CD4-positive, alpha-beta T cell treated with Interferon gamma for 1 hour (primary cell): ENCODE measurements around the gene CDR2.
"Not testable (repeated sequence)": the region's sequence is repeated elsewhere in the genome, so short reads cannot be mapped to it uniquely, and the experiment has no call there.

ENCODE experiments used
- DNase-seq: peaks from one replicate; pipeline ENCODE4 v3.0.0-alpha.2; 2020

Gene CDR2

DNA sequence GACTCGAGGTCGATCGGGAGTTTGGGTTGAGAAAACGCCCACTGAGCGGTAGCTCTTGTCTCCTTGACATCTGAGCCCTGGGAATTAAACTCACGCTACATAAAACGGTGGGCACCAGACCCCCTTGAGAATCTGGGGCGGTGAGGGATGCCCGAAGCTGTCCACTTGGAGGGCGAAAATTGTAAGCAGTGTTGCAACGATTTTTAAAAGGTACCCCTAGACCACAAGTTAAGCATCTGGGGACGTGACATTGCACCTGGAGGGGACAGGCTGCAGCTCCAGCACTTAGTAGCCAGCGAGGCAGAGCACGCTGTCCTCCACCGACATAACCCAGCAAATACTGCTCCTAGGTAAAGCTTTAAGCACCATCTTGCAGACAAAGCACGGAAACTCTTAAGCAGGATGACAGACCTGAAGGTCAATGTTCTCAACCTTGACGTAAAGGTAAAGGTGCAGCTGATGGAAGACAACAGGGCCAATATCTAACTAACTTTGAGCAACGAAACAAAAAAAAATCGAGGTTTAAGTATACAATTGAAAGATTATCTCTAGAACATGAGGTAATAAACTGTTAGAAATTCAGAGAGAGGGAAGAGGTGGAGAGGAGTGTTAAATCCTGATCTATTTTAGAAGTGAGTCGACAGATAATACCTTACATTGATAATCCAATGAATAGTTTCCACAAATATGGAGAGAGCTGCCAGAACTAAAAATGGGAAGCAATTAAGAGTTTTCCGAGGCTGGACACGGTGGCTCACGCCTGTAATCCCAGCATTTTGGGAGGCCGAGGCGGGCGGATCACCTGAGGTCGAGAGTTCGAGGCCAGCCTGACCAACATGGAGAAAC is 921 bp upstream of the CDR2 start:
- no peak for DNase-seq

DNA sequence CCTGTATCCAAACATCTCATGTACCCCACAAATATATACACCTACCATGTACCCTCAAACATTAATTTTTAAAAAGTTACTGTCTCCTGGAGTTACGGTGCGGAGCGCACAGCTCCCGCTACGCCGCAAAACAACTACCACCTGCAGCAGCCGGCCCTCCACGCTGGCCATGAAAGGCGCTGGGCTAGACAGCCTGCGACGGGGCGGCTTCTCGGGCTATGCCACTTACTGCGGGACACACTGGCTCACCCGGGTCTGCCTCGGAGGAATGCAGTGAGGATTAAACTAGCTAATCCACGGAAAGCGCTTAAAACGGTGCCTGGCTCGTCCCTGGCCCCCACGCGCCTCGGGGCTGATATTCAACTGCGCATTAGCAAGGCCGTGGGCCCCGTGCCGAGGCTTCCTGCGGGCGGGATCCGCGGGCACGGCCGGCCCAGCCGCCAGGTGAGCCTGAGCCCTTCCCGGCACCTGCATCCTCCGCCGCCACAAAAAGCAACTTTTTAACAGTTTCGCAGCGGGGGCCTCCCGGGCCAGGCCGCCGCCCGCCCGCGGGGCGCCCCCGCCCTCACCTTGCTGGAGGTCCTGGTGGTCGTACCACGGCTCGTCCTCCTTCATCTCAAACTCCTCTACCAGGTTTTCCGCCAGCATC is 633 bp downstream of the CDR2 start:
- peak; percentile 7 for DNase-seq

DNA sequence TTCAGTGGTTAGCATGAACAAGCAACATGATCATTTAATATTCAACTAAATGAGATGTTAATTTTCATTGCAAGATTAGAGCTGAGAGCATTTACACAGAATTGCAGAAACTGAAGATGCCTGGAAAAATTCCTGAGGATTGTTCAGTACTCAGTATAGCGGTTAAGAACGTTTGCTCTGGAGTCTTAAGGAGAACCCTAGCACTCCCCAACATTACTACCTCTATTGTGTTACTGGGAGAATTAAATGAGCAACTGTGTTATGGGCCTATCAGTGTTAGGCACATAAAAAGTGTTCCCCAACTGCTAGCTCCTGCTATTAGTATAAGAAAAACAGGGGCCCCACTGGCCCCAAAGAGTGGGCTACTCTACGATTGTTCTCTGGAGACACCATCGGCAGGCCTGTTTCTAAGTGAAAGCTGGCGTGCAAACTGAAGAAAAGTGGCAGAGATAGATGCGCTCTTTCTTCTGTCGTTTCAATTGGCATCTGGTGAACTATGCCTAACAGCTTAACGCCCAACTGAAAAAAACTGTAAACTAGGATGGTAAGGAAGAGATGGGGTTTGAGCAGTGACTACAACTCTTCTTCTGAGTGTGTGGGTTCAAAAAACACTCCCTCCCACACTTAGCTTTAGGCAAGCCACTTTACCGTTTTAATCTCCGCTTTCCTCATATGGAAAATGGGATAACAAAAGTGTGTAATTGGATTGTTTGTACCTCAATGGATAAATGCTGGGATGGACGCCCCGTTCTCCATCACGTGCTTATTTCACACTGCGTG is 1.3 kb downstream of the CDR2 start:
- DNase-seq = no peak

DNA sequence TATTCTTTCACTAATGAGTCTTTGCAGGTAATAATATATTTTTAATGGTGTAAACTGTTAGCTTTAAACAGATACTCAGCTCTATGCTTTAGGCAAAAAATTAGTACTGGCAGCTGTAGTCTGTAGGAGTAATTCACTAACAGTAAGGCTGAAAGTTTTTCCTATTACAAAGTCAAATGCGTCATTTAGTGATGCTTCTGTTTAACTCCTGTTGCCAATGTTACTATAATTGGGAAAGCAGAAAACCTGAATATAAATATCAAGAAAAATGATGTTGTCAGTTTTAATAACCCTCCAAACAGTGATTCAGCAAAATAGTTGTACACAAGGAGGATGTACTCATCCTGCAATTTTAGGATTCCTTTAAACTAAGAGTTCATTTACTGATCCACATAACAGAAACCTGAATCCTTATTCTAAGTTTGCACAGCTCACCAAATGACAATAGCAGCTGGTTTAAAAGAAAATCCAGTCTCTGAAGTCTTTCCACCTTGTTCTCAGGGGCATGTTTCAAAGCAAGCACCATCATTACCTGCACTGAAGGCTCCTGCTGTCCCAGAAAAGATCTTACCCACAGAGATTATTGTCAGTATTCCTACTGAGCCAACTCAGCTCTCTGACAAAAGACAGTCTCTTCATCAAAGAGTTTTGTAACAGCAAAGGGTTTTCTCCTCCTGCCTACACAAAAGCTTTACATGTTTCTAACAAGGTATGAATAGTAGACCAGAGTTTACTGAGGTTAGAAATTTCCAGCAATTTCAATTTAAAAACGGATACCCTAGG is 4.2 kb downstream of the CDR2 start:
- no peak for DNase-seq

DNA sequence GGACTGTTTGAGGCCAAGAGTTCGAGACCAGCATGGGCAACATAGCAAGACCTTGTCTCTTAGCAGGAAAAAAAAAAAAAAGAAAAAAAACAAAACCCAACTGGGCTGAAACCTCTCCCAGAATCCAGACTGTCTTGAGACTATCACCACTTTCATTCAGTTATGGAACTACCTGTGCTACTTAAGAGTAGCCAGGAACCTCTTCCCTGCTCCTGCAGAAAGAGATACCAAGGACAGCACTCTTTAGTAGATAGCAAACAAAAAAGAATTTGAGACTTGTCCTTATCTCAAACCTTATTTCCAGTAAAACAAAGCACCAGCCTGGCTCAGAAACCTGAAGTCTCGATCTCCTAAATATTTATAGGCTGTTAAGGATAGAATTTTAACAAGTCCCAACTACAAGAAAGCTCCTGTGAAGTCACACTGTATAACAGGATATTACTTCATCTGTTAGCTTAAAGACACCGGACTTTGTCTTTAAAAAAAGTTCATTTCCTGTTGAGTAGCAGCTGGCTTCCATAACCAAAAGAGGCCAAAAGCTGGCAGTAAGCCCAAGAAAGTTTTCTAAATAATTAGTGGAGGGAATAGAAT is 5.1 kb downstream of the CDR2 start:
- DNase-seq = no peak

DNA sequence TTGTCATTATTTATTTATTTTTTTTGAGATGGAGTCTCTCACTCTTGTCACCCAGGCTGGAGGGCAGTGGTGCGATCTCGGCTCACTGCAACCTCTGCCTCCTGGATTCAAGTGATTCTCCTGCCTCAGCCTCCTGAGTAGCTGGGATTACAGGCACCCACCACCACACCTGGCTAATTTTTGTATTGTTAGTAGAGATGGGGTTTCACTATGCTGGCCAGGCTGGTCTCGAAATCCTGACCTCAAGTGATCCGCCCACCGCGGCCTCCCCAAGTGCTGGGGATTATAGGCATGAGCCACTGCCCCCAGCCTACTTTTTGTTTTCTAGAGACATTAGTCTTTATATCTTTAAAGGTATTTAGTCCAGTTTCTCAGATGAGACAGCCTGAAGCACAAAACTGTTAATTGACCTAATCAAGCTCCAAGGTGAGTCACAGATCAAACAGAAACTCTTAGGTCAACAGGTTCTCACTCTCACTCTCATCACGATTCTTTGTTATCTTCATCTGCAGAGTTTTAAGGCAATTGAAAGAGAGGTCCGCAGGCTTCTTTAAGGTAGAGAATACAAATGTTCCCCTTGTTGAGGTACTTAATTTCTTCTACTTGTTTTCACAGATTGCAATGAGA is 6.1 kb downstream of the CDR2 start:
- not testable (repeated sequence) for DNase-seq

DNA sequence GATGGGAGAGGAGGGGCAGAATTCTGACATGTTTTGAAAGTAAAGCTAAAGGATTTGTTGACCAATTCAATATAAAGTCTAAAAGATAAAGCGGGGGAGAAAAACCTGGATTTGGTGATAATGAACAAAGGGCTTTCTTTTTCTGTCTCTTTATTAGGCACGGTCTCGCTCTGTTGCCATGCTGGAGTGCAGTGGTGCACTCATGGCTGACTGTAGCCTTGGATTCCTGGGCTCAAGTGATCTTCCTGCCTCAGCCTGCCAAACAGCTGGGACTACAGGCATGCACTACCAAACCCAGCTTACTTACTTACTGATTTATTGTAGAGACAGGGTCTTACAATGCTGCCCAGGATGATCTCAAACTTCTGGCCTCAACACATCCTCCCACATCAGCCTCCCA is 7.5 kb downstream of the CDR2 start:
- DNase-seq = no peak

DNA sequence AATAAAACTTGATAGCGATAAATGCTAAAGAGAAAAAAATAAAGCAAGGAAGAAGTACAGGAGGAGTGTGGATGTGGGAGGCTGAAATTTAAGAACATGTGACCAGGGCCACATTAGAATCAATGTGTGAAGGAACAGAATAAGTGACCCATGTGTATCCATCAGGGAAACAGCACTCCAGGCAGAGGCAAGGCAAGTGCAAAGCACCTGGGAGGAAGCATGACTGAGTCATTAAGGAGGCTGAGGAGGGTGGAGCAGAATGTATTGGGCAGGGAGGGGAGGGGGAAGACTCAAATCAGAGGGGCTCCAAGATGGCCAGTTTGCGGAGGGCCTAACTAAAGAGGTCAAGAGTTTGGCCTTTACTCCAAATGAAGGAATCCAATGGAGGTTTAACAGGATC is 8.0 kb downstream of the CDR2 start:
- no peak for DNase-seq

DNA sequence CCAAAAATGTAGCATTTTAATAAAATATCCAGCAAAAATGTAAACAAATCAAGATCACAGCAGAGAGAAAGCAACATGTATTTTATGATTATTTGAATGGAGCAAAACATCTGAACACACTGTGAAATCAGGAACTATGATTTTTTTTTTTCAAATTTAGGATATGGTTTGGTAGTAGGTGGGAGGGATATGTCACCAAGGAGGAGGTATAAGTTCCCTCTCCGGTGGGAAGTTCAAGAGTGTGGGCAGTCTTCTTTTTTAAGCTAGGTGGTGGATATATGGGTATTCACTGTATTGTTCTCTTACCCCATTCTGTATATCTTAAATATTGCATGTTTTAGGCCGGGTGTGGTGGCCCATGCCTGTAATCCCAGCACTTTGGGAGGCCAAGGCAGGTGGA is 10.2 kb downstream of the CDR2 start:
- DNase-seq = no peak

DNA sequence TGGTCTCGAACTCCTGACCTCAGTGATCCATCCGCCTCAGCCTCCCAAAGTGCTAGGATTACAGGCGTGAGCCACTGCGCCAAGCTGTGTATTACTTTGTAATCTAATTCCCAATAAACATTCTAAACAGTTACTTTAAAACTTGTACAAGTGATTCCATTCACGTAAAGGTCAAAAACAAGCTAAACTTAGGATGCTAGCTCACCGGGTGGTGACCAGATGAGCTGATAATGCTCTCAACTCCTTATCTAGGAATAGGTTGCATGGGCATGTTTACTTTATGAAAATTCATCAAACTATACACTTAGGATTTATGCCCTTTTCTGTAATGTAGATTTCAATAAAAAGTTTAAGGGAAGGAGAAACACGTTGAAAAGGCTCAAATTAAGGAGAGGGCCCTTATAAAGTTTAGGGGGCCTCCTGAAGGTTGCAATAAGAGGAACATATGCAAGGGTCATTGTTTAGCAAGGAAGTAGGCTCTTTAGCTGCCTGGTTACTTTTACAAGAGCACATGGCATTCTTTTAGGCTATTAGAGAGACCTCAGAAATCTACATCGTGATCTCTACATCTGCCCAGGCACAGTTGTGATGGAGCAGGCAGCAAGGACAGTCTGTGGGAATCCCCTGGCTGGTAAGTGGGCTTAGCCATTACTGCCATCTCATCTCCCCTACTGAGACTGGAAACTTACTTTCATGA is 13.3 kb downstream of the CDR2 start:
- no peak for DNase-seq

DNA sequence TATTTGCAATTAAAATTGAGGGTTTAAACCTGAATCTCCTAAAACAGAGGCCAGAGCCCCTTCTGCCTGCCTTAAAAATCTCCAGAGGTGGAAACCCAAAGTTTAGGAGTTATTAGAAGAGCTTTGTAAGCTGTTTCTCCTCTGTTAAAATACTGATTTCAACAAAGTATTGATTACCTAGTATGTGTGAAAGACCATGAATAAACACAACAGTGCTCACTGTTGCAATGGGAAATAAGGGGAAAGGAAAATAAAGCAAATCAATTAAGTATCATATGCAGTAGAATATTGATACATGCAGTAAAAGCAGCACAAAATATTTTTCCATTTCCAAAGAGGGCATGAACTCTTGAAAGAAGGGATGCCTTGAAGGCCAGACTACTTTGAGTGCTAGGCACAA is 14.7 kb downstream of the CDR2 start:
- DNase-seq = no peak

DNA sequence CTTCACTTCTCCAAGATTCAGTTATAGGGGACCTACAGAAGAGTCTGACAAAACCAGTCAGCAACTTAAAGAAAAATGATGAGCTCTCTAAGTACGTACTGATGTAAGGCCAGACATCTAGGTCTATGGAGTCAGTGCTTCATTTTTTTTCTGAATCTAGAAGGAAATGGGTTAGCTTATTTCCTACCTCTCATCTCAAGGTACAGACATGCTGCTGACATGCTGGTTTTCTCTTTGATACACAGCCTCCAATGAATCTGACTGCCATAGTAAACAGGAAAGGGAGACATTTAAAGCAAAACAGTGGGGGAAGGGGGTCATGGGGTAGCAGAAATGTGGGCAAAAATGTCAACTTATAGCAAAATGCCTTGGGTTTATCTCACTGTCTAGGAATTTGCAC is 16.4 kb downstream of the CDR2 start:
- DNase-seq = no peak

DNA sequence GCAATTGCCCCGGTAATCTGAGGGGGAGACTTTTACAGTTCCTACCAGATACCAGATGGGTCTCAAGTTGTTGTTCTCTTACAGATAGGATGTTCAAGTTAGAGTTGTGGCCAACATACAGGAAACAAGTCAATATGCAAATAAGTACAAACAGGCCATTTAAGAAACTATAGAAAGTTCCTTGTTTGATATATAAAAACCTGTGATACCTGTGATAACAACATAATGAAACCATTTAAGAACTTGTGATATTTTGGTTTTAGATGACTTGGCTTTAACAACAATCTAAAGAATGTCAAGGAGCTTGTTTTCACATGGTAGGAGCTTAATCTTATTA is 16.8 kb downstream of the CDR2 start:
- no peak for DNase-seq

DNA sequence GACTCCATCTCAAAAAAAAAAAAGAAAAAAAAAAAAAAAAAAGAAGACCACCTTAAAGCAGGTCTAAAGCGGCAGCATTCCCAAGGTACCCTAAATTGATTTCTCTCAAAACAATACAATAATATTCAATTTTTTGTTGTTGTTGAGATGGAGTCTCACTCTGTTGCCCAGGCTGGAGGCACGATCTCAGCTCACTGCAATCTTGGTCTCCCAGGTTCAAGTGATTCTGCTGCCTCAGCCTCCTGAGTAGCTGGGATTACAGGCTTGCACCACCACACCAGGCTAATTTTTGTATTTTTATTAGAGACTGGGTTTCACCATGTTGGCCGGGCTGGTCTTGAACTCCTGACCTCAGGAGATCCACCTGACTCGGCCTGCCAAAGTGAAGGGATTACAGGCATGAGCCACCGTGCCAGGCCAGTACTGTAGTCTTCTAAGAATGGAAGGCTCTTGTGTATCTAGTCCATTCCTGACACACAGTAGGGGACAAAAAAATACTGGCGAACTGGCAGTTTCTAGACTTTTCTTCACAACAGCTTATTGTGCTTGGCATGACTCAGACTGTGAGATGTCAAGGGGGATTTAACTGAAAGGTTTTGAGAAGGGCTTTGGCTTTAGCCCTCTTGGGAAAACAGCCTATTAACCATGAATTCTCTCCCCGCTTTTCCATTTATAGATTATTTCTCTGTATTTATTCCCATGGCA is 17.3 kb downstream of the CDR2 start:
- DNase-seq = no peak

DNA sequence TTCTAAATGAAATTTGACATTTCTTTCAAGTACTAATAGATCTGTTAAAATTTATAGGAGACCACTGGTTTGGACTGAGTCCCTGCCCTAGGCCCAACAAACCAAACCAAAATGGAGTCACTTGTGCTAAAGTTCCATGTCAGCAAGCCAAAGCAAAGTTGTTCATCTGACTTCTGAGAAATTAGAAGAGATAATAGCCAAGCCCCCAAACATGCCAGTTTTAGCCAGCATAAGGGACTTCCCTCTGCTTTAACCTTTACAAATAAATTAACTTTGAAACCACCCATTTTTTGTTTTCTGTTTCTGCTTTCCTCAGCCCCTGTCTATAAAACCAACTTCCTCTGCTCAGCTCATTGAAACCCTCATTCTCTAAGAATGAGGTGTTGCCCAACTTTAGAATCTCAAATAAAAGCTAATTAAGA is 18.9 kb downstream of the CDR2 start:
- no peak for DNase-seq

DNA sequence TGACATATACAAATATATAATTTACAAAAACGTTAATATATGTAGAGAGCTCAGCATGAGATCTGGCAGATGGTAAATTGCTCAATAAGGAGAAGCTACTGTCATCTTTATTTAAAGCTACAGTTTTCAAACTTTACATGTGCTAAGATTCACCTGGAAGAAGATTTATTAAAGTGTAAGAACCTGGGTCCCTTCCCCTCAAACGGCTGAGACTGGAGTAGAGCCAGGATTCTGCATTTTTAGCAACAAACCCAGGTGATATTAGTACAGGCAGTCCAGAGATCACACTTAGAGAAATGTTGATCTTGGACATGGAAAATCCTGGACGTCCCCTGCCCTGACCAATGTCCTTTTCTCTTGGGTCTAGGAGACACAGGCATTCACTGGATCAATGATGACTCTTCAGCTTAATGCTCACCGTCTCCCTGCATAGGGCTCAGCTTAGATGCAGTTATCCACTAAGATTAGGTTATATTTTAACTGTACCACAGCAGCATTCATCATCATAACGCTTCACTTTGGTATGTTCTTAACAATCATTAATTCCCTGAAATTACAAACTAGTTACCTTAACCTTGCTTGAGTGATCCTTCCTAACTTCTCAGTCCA is 20.4 kb downstream of the CDR2 start:
- no peak for DNase-seq

DNA sequence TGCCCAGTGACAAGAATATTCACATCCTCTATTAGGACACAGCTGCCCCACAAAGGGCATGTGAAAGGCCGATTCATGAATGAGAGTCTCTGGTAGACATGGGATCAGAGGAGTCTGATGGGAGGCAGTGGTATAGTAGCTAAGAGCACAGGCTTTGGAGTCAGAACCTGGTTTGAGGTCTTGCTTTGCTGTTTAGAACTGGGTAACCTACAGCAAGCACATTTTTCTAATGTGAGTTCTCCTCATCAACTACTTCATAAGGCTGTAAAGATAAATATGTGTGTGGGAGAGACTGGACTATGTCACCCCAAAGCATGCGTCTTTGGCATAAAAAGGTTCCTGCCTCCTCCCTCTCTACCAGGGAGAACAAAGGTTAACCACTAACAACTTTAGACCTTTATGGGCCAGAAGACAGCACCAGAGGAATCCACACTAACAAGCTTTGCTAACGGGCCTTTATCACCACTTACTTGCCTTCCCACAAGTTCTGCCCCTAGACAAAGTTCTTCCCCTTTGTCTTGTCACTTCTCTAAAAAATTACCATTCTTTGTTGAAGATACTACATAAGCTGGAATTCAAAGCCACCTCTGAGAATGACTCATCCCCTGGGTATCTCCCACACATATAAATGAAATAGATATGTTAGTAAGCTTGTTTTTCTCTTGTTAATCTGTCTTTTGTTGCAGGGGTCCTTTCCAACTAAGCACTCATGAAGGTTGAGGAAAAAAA is 21.1 kb downstream of the CDR2 start:
- DNase-seq = no peak

DNA sequence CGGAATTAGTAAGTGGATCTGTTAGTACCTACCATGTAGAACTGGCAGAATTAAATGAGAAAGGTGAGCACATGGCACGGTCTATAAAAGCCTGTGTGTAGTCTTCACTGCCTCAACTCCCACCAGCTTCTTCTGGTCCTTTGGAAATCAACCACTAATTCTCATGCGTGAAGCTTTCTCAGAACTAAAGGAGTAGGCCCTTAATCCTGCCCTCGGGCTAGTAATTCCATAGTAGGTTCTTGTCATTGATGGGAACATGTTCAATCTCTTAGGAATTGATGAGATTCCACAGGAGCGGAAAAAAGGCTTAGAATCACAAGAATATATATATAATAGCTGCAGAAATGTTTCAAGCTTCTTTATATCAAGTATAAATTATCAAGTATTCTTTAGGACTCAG is 21.7 kb downstream of the CDR2 start:
- DNase-seq = no peak

DNA sequence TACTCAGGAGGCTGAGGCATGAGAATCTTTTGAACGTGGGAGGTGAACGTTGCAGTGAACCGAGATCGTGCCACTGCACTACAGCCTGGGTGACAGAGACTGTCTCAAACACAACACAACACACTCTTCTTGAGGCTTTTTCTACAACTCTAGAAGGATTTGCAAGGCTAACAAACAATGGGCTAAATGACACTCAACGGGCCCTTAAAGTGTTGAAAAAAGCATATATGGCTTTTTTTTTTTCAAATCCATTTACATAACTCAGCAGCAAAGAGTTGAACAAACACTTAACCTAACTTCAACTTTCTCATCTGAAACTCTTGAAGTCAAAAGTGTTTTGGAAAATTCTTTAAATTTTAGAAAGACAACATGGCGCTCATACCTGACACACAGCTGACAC is 22.3 kb downstream of the CDR2 start:
- DNase-seq = no peak

DNA sequence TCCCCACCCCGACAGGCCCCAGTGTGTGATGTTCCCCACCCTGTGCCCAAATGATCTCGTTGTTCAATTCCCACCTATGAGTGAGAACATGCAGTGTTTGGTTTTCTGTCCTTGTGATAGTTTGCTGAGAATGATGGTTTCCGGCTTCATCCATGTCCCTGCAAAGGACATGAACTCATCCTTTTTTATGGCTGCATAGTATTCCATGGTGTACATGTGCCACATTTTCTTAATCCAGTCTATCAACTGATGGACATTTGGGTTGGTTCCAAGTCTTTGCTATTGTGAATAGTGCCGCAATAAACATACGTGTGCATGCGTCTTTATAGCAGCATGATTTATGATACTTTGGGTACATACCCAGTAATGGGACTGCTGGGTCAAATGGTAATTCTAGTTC is 23.4 kb downstream of the CDR2 start:
- not testable (repeated sequence) for DNase-seq
